Neural progenitor cell (in vitro differentiated cells): Measurements from ENCODE around the gene HSPB1.

ENCODE experiments used
- EZH2phosphoT487 ChIP-seq: fragments of 200-600 bp; sonication (generic); IDR thresholded peaks from 2 replicates; pipeline ENCODE4 v1.6.1; 2017; ENCODE audit warnings: antibody characterized with exemption
- TF ChIP-seq, protein P1 (sequence below): fragments of 200-600 bp; sonication (generic); IDR thresholded peaks from 2 replicates; pipeline ENCODE4 v1.5.1; 2017; ENCODE audit warnings: antibody characterized with exemption, mild to moderate bottlenecking

DNA sequence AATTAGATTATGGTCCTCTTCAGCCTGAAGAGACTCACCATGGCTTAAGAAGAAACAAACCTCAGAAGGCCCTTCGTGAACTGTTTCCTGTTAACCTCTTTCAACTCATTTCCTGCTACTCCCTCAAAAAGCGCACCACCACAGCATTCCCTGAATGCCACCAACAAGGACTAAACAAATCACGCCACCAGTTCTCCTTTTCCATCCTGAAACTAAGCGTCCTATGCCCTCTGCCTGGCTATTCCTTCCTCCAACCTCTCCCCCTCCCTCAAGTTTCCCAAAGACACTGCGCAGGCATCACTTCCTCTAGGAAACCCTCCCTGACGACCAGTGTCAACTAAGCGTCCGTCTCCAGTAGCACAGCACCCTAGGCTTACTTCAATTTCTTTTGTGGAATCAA, 44.3 kb downstream of the HSPB1 start:
- TF ChIP-seq, protein P1, sequence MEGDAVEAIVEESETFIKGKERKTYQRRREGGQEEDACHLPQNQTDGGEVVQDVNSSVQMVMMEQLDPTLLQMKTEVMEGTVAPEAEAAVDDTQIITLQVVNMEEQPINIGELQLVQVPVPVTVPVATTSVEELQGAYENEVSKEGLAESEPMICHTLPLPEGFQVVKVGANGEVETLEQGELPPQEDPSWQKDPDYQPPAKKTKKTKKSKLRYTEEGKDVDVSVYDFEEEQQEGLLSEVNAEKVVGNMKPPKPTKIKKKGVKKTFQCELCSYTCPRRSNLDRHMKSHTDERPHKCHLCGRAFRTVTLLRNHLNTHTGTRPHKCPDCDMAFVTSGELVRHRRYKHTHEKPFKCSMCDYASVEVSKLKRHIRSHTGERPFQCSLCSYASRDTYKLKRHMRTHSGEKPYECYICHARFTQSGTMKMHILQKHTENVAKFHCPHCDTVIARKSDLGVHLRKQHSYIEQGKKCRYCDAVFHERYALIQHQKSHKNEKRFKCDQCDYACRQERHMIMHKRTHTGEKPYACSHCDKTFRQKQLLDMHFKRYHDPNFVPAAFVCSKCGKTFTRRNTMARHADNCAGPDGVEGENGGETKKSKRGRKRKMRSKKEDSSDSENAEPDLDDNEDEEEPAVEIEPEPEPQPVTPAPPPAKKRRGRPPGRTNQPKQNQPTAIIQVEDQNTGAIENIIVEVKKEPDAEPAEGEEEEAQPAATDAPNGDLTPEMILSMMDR, result no peak
- TF ChIP-seq EZH2phosphoT487, result no peak
